GM10266 (cell line): ENCODE results near the gene MAP1LC3B.

Experiments used
- DNase-seq: peaks from one replicate; pipeline ENCODE4 v3.0.0; 2012; ENCODE audit errors: extremely low spot score
- CTCF ChIP-seq: IDR thresholded peaks from 2 replicates; pipeline ENCODE4 v1.5.1; 2012; ENCODE audit warnings: mild to moderate bottlenecking, low read depth; ENCODE audit not compliant: control insufficient read depth, insufficient read depth; ENCODE audit errors: missing control alignments

Gene MAP1LC3B

DNA sequence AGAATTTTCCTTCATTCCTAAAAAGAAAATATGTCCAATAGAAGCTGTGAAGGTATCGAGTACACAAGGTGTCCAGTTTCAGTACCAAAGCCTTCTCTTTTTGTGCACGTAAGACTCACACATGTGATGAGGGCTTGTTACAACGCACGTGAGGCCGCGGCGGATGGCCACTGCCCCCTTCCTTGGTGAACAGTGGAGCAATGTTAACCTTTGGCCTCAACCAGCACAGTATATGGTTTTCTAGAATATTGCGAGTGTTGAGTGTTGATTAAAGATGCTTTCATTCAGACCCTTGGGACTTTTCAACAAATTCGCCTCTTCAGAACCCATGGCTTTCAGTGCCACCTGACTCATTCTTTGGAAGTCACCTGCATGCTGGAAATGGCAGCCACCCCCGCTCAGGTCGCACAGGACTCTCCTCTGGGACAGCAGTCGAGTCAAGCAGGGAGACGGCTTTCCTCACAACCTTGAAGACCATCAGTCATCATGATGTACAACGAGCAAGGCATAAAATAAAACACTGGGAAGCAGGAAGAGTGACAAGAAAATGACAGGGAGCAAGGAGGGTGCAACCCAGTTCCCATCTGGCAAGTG is 14.5 kb downstream of the MAP1LC3B start:
- TF ChIP-seq CTCF = no peak

DNA sequence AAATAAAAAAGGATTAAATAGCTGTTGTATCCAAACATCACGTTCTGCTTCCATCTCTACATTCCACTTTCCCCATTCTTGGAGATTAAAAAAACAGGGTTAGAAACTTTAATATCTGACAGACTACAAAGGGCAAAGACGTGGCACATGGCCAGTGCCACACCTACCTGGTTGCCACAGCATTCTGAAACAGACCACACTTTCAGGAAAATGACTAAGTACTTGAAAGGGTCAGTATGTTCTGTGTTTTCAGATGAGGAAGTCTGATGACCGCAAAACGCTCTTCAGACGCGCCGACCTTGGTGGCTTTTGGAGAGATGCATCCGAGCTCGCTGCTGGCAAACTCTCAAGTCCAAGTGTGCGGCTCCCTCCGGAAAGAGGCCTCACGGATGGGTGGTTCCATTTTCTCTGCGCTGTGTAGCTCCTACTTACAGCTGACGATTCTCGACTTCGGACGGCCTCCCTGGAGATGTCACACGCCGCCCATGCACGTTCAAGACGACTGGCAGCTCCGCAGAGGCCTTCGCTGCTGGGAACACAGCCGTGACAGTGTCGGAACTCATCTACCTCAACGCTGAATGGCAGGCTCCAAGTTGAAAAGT is 15.5 kb downstream of the MAP1LC3B start:
- DNase-seq = no peak
- TF ChIP-seq CTCF = no peak

More for the DNA sequence above, 14.5 kb downstream of the MAP1LC3B start:
- DNase-seq = no peak

- DNase-seq = no peak
Observed at GRCh38 chr16:87409153-87409552, 17.0 kb downstream of the MAP1LC3B start.

GRCh38 chr16:87409781-87410180 is 17.6 kb downstream of the MAP1LC3B start:
- TF ChIP-seq CTCF = no peak
- DNase-seq = no peak

More at GRCh38 chr16:87409153-87409552, 17.0 kb downstream of the MAP1LC3B start:
- no peak for TF ChIP-seq CTCF

- TF ChIP-seq CTCF = no peak
- DNase-seq = no peak
Observed at GRCh38 chr16:87410530-87410929, 18.4 kb downstream of the MAP1LC3B start.

GRCh38 chr16:87410968-87411367 is 18.8 kb downstream of the MAP1LC3B start:
- TF ChIP-seq CTCF = no peak
- DNase-seq = no peak
